ENCODE measurements around the gene DAPK2. TPM values are rescaled to one million over a fixed set of nuclear protein-coding genes. Genes with fewer than 3 reads are reported as not detected.

The DAPK2 gene
- polyA plus RNA-seq, 2 of the 4 experiments (the other 2 are of a cell fraction): 3.1 to 4.8 TPM

GRCh38 chr15:63888823-63889222 is 157.5 kb downstream of the DAPK2 start:
- DNase-seq (ENCODE audit: low read depth in 1 of 2, low spot score in 1 of 2) (no peak), ATAC-seq (no peak), FAIRE-seq (no peak)
- WGBS (ENCODE audit: missing lambda C conversion rate): 80% methylated on average over 3 of the region's 3 CpGs
- Histone ChIP-seq H3K4me2 (no peak overlapping the region), H3K4me3 (no peak overlapping the region), H3K4me1 (no peaks in the 10 kb centered on the region), H3K9me3 (no peaks in the 10 kb centered on the region), H3K27ac (no peak overlapping the region)
- ChIA-PET CTCF (interaction anchor here (0.7 to 2.3 kb wide), 9 partner anchors 23 to 394 kb away, joined by 3 to 9 read pairs (median 3); no protein-coding TSS in a partner anchor), POLR2A (interaction anchor here (0.7 kb wide), 1 partner anchor 266 kb away, joined by 3 read pairs; no protein-coding TSS in a partner anchor)
- no peak for TF ChIP-seq NFE2L2 (conservative IDR thresholded peaks at IDR 0.05; ENCODE audit: low read length)
- TF ChIP-seq ESRRA (IDR thresholded peaks at IDR 0.05; ENCODE audit: borderline replicate concordance, low read length): no peak
- peak; percentile 7 for TF ChIP-seq ZFP36 (IDR thresholded peaks at IDR 0.05; ENCODE audit: borderline replicate concordance, partially characterized antibody)
- no peak for TF ChIP-seq RNF2 (IDR thresholded peaks at IDR 0.05; ENCODE audit: borderline replicate concordance, low read depth)

DNA sequence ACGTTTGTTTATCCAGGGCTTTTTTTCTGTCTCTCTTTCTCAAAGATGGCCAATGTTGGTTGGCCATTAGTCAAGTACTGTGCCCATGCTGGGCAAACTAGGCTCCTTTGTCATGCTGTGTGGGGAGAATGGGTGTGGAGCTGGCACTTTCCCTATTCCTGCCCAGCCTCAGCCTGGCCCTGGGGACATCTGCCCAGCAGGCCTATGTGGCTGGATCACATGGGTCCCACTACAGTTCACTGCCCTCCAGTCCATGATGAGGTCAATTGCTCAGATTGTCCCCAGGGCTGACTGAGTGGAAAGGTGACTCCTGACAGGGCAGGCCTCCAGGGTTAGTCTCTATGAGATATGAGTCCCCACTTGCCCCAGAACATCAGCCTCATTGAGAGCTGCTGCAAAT is 158.1 kb downstream of the DAPK2 start:
- no peak for DNase-seq (ENCODE audit: low read depth in 1 of 2, low spot score in 1 of 2)
- Histone ChIP-seq H3K9me3 (no peaks in the 10 kb centered on the region), H3K4me3 (no peak overlapping the region), H3K4me2 (no peak overlapping the region), H3K27ac (no peak overlapping the region), H3K4me1 (no peaks in the 10 kb centered on the region)
- no peak for TF ChIP-seq RAD21 (conservative IDR thresholded peaks at IDR 0.05 in 1 of 2, IDR thresholded peaks at IDR 0.05 in 1 of 2)
- TF ChIP-seq USF2 (IDR thresholded peaks at IDR 0.05): no peak
- no peak for TF ChIP-seq JUNB (IDR thresholded peaks at IDR 0.05)
- no peak for TF ChIP-seq MAX (IDR thresholded peaks at IDR 0.05)
- TF ChIP-seq FOSL2 (IDR thresholded peaks at IDR 0.05): no peak
- TF ChIP-seq FOSL2 (CRISPR knock-in tag; IDR thresholded peaks at IDR 0.05): no peak
- TF ChIP-seq BHLHE40 (IDR thresholded peaks at IDR 0.05; ENCODE audit: low read depth, low read length): no peak
- no peak for TF ChIP-seq SMC3 (IDR thresholded peaks at IDR 0.05)
- no peak for TF ChIP-seq EHMT2 (IDR thresholded peaks at IDR 0.05; ENCODE audit: low read depth)
- TF ChIP-seq CHD2 (IDR thresholded peaks at IDR 0.05; ENCODE audit: low read length, partially characterized antibody): no peak
- TF ChIP-seq RARB (CRISPR knock-in tag; IDR thresholded peaks at IDR 0.05): no peak
- no peak for TF ChIP-seq RNF2 (IDR thresholded peaks at IDR 0.05; ENCODE audit: borderline replicate concordance, low read depth)
- TF ChIP-seq ZSCAN20 (CRISPR knock-in tag; IDR thresholded peaks at IDR 0.05): no peak
- TF ChIP-seq HOXB5 (CRISPR knock-in tag; IDR thresholded peaks at IDR 0.05): no peak
- no peak for TF ChIP-seq HDAC2 (IDR thresholded peaks at IDR 0.05)
- TF ChIP-seq FOXS1 (CRISPR knock-in tag; IDR thresholded peaks at IDR 0.05): no peak
- TF ChIP-seq CBX8 (IDR thresholded peaks at IDR 0.05): no peak
- no peak for TF ChIP-seq KDM1A (IDR thresholded peaks at IDR 0.05; ENCODE audit: low read depth)
- TF ChIP-seq PHF8 (IDR thresholded peaks at IDR 0.05; ENCODE audit: borderline replicate concordance, low read depth): no peak
- no peak for ATAC-seq
- WGBS (ENCODE audit: missing lambda C conversion rate): 53% methylated on average over 1 of the region's 1 CpG
- CTCF ChIA-PET: interaction anchor here (0.7 to 2.3 kb wide), 9 partner anchors 19 to 278 kb away, joined by 3 to 9 read pairs (median 3); no protein-coding TSS in a partner anchor
- POLR2A ChIA-PET: no interaction called here
- no peak for FAIRE-seq

- Histone ChIP-seq H3K4me2 (no peak overlapping the region), H3K27ac (no peak overlapping the region), H3K4me3 (no peak overlapping the region), H3K4me1 (no peaks in the 10 kb centered on the region), H3K9me3 (no peaks in the 10 kb centered on the region)
- DNase-seq (ENCODE audit: low read depth in 1 of 2, low spot score in 1 of 2) (no peak), ATAC-seq (no peak), FAIRE-seq (no peak)
- TF ChIP-seq E2F6 (IDR thresholded peaks at IDR 0.05; ENCODE audit: borderline replicate concordance, low read depth) (no peak), HDAC2 (IDR thresholded peaks at IDR 0.05) (no peak)
- 81% methylated on average over 5 of the region's 6 CpGs for WGBS (ENCODE audit: missing lambda C conversion rate)
- POLR2A ChIA-PET: no interaction called here
- CTCF ChIA-PET: interaction anchor here (1.1 to 2.3 kb wide), 5 partner anchors 19 to 278 kb away, joined by 3 to 9 read pairs (median 3); no protein-coding TSS in a partner anchor
Observed at GRCh38 chr15:63887630-63888029, 158.7 kb downstream of the DAPK2 start.

All from A549 (cell line).